ENCODE results near the gene NGFR.

The NGFR gene

GRCh38 chr17:49450735-49451134 lies 44.4 kb upstream of the NGFR start:
- H3K27me3 ChIP-seq (ENCODE audit: insufficient read depth, low read depth), result peaks cover 87% of the 10 kb centered on the region
- H2AFZ ChIP-seq (ENCODE audit: low read depth), result no peak overlapping the region
- H3K4me2 ChIP-seq, result no peak overlapping the region
- H3K4me1 ChIP-seq (ENCODE audit: low read depth, poor library complexity, severe bottlenecking), result no peaks in the 10 kb centered on the region
- H4K20me1 ChIP-seq (ENCODE audit: insufficient read depth), result no peaks in the 10 kb centered on the region
- TF ChIP-seq, protein P1, sequence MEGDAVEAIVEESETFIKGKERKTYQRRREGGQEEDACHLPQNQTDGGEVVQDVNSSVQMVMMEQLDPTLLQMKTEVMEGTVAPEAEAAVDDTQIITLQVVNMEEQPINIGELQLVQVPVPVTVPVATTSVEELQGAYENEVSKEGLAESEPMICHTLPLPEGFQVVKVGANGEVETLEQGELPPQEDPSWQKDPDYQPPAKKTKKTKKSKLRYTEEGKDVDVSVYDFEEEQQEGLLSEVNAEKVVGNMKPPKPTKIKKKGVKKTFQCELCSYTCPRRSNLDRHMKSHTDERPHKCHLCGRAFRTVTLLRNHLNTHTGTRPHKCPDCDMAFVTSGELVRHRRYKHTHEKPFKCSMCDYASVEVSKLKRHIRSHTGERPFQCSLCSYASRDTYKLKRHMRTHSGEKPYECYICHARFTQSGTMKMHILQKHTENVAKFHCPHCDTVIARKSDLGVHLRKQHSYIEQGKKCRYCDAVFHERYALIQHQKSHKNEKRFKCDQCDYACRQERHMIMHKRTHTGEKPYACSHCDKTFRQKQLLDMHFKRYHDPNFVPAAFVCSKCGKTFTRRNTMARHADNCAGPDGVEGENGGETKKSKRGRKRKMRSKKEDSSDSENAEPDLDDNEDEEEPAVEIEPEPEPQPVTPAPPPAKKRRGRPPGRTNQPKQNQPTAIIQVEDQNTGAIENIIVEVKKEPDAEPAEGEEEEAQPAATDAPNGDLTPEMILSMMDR (conservative IDR thresholded peaks at IDR 0.05; ENCODE audit: low read depth, low read length), result no peak
- no peaks in the 10 kb centered on the region for H3K36me3 ChIP-seq (ENCODE audit: insufficient read depth)
- H3K9ac ChIP-seq, result no peak overlapping the region
- H3K27ac ChIP-seq, result no peak overlapping the region
- H3K79me2 ChIP-seq (ENCODE audit: insufficient read depth, low read depth), result no peaks in the 10 kb centered on the region
- H3K4me3 ChIP-seq (IDR thresholded peaks at IDR 0.05; ENCODE audit: insufficient read depth, low read depth, low read length), result no peak overlapping the region

- H3K4me2 ChIP-seq, result no peak overlapping the region
- no peak overlapping the region for H3K27ac ChIP-seq
- H2AFZ ChIP-seq (ENCODE audit: low read depth), result no peak overlapping the region
- H3K4me1 ChIP-seq (ENCODE audit: low read depth, poor library complexity, severe bottlenecking), result no peaks in the 10 kb centered on the region
- H3K4me3 ChIP-seq (IDR thresholded peaks at IDR 0.05; ENCODE audit: insufficient read depth, low read depth, low read length), result no peak overlapping the region
- H3K9ac ChIP-seq, result no peak overlapping the region
- H3K79me2 ChIP-seq (ENCODE audit: insufficient read depth, low read depth), result no peaks in the 10 kb centered on the region
- H4K20me1 ChIP-seq (ENCODE audit: insufficient read depth), result no peaks in the 10 kb centered on the region
- TF ChIP-seq, protein P1 (conservative IDR thresholded peaks at IDR 0.05; ENCODE audit: low read depth, low read length), result no peak
- no peaks in the 10 kb centered on the region for H3K36me3 ChIP-seq (ENCODE audit: insufficient read depth)
- H3K27me3 ChIP-seq (ENCODE audit: insufficient read depth, low read depth), result peaks cover 87% of the 10 kb centered on the region
Measured at GRCh38 chr17:49452201-49452600, 42.9 kb upstream of the NGFR start.

- TF ChIP-seq, protein P1 (conservative IDR thresholded peaks at IDR 0.05; ENCODE audit: low read depth, low read length), result no peak
- Histone ChIP-seq H3K27me3 (ENCODE audit: insufficient read depth, low read depth) (peaks cover 87% of the 10 kb centered on the region), H3K4me2 (no peak overlapping the region), H3K4me1 (ENCODE audit: low read depth, poor library complexity, severe bottlenecking) (no peaks in the 10 kb centered on the region), H3K36me3 (ENCODE audit: insufficient read depth) (no peaks in the 10 kb centered on the region), H2AFZ (ENCODE audit: low read depth) (no peak overlapping the region), H3K4me3 (IDR thresholded peaks at IDR 0.05; ENCODE audit: insufficient read depth, low read depth, low read length) (no peak overlapping the region), H3K79me2 (ENCODE audit: insufficient read depth, low read depth) (no peaks in the 10 kb centered on the region), H4K20me1 (ENCODE audit: insufficient read depth) (no peaks in the 10 kb centered on the region), H3K9ac (no peak overlapping the region), H3K27ac (no peak overlapping the region)
Measured at GRCh38 chr17:49452661-49453060, 42.4 kb upstream of the NGFR start.

GRCh38 chr17:49454050-49454449 lies 41.0 kb upstream of the NGFR start:
- TF ChIP-seq, protein P1 (conservative IDR thresholded peaks at IDR 0.05; ENCODE audit: low read depth, low read length), result no peak
- Histone ChIP-seq H3K27me3 (ENCODE audit: insufficient read depth, low read depth) (peaks cover 87% of the 10 kb centered on the region), H2AFZ (ENCODE audit: low read depth) (no peak overlapping the region), H3K79me2 (ENCODE audit: insufficient read depth, low read depth) (no peaks in the 10 kb centered on the region), H3K4me1 (ENCODE audit: low read depth, poor library complexity, severe bottlenecking) (no peaks in the 10 kb centered on the region), H3K4me3 (IDR thresholded peaks at IDR 0.05; ENCODE audit: insufficient read depth, low read depth, low read length) (no peak overlapping the region), H4K20me1 (ENCODE audit: insufficient read depth) (no peaks in the 10 kb centered on the region), H3K9ac (no peak overlapping the region), H3K27ac (no peak overlapping the region), H3K4me2 (no peak overlapping the region), H3K36me3 (ENCODE audit: insufficient read depth) (no peaks in the 10 kb centered on the region)

Measured in KMS-11 (cell line).